GM21423 (cell line): Measurements from ENCODE around the gene EGFR.

ENCODE experiments used
- ATAC-seq: cut with Tn5 transposase; IDR thresholded peaks from one replicate; pipeline ENCODE4 v1.9.1; 2021; ENCODE audit warnings: mild to moderate bottlenecking, moderate library complexity; ENCODE audit not compliant: unreplicated experiment

The EGFR gene

GRCh38 chr7:55099821-55100543, 81.2 kb downstream of the EGFR start:
- ATAC-seq = no peak

- ATAC-seq = no peak
Measured at GRCh38 chr7:55100544-55101327, 81.9 kb downstream of the EGFR start.

- no peak for ATAC-seq
Measured at GRCh38 chr7:55101359-55101758, 82.5 kb downstream of the EGFR start.

GRCh38 chr7:55104123-55104522, 85.3 kb downstream of the EGFR start:
- ATAC-seq = no peak

- ATAC-seq = no peak
Measured at GRCh38 chr7:55104712-55105433, 86.1 kb downstream of the EGFR start.

- no peak for ATAC-seq
Measured at GRCh38 chr7:55105952-55106351, 87.1 kb downstream of the EGFR start.

GRCh38 chr7:55107946-55108345, 89.1 kb downstream of the EGFR start:
- no peak for ATAC-seq

GRCh38 chr7:55108401-55108800, 89.6 kb downstream of the EGFR start:
- ATAC-seq = no peak

- ATAC-seq = no peak
Measured at GRCh38 chr7:55108818-55109217, 90.0 kb downstream of the EGFR start.

GRCh38 chr7:55109404-55110167, 90.8 kb downstream of the EGFR start:
- no peak for ATAC-seq

GRCh38 chr7:55110282-55110992, 91.6 kb downstream of the EGFR start:
- no peak for ATAC-seq

- no peak for ATAC-seq
Measured at GRCh38 chr7:55110993-55111361, 92.2 kb downstream of the EGFR start.

GRCh38 chr7:55112056-55112455, 93.2 kb downstream of the EGFR start:
- ATAC-seq = no peak

GRCh38 chr7:55113760-55114540, 95.1 kb downstream of the EGFR start:
- no peak for ATAC-seq

GRCh38 chr7:55117286-55117685, 98.5 kb downstream of the EGFR start:
- no peak for ATAC-seq

- ATAC-seq = no peak
Measured at GRCh38 chr7:55118426-55118825, 99.6 kb downstream of the EGFR start.

GRCh38 chr7:55119571-55119970, 100.8 kb downstream of the EGFR start:
- ATAC-seq = no peak

- ATAC-seq = no peak
Measured at GRCh38 chr7:55120074-55120473, 101.3 kb downstream of the EGFR start.

GRCh38 chr7:55120501-55121198, 101.8 kb downstream of the EGFR start:
- ATAC-seq = no peak
